Epithelial cell of prostate (primary cell): Measurements from ENCODE around the gene GBP2.
A peak's percentile ranks its signal among the peaks of the same experiment; 100 is the strongest.

Experiments
- DNase-seq: peaks from one replicate; pipeline ENCODE4 v3.0.0-alpha.2; 2011; ENCODE audit warnings: low read depth, low spot score
- H3K27ac ChIP-seq: fragments of 450-650 bp; 2 replicates; pipeline ENCODE4 v1.5.1; 2017; ENCODE audit warnings: mild to moderate bottlenecking

Gene GBP2, protein sequence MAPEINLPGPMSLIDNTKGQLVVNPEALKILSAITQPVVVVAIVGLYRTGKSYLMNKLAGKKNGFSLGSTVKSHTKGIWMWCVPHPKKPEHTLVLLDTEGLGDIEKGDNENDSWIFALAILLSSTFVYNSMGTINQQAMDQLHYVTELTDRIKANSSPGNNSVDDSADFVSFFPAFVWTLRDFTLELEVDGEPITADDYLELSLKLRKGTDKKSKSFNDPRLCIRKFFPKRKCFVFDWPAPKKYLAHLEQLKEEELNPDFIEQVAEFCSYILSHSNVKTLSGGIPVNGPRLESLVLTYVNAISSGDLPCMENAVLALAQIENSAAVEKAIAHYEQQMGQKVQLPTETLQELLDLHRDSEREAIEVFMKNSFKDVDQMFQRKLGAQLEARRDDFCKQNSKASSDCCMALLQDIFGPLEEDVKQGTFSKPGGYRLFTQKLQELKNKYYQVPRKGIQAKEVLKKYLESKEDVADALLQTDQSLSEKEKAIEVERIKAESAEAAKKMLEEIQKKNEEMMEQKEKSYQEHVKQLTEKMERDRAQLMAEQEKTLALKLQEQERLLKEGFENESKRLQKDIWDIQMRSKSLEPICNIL

DNA sequence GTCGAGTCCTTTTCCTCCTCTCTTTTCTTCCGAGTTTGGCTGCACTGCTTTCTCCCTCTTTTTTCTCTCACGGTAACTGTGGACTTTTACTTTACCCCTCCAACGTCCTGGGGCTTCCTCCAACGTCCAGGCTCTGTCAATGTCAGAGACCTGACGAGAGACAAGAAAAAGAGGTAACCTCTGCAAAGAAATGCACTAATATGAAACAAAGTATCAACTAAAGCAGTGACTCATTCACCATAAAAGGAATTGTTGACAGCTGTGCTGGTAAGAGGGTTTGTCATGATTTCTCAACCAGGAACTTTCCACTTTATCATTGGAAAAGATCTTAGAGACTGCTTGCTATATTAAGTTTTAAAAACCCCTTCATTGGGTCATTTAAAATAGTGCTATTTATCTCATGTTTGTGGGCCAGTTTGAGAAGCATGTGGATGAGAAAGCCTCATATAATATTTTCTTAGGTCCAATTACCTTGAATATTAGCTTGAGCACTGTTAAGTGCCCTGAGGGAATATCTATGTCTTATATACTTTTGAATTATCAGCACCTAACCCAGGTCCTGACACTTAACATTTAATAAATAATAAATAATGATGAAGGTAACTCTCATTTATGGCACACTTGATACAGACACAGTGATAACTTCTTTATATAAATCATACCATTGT lies at the start of gene GBP2:
TSS of gene GBP2 (minus strand) at position 202 of the 668 bp plus-strand sequence. CDS start 4,148 bp downstream, outside the sequence.
- DNase-seq, result peak; percentile 56
- no peak within 1 kb of the TSS for H3K27ac ChIP-seq

DNA sequence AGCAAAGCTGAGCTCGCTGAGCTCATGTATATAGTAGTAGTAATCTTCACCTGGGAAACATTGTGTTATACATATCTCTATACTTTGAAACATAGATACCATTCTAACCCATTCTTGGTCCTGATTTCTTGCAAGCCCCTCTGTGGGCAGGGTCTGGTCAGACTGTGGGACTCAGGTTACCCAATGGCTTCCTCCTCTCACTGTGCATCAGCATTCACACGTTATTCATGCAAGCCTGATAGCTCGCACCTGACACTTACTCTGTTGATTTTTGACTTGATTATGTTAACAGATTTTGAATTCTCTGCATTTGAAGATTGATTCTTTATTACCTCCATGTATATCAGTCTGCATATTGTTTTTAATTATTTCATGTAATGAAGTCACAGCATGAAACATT lies 48.6 kb upstream of the GBP2 start:
- no peak overlapping the region for H3K27ac ChIP-seq
- DNase-seq, result no peak

DNA sequence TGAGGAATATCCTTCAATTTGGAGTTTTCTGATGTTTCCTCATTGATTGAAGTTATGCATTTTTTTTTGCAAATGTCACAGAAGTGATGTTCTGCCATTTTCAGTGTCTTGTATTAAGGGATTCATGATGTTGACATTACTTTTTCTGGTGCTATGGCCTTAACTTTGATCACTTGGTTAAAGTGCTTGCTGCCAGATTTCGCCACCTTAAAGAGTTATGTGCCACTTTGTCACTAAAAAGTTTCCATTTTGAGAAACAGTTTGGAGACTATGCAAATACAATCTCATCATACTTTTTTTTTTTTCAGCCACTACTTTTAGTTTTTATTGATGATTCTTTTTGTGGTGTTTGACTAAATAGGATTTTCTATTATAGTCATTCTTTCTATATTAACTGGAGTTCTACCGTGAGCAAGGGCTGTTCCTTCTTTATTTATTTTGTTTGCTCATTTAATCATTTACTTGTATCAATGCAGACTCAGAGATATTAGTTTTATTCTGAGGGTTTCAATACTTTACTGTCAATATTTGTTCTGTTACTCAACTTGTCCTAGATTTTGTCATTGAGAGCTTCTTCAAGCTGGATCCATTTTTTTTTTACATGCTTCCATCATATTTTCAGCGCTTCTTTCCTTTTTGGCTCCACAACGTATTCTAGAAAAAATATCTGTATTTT lies 46.7 kb upstream of the GBP2 start:
- no peak overlapping the region for H3K27ac ChIP-seq

DNA sequence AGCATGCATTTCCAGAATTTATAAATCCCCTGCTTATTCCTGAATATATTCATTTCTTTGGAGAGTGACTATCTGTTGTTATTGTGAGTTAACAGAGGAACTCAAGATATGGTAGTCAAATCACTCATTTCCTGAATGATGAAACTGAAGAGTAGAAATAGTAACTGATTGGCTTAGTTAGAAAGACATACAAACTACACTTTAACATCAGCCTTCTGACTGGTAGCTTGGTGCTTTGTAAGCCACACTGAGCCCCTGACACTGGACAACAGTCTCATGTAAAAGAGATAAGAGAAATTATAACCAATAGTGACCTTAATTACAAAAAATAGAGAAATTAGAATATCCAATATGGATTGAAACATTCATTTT lies 45.1 kb upstream of the GBP2 start:
- no peak for DNase-seq
- no peak overlapping the region for H3K27ac ChIP-seq

More for the DNA sequence above, 46.7 kb upstream of the GBP2 start:
- DNase-seq, result no peak

DNA sequence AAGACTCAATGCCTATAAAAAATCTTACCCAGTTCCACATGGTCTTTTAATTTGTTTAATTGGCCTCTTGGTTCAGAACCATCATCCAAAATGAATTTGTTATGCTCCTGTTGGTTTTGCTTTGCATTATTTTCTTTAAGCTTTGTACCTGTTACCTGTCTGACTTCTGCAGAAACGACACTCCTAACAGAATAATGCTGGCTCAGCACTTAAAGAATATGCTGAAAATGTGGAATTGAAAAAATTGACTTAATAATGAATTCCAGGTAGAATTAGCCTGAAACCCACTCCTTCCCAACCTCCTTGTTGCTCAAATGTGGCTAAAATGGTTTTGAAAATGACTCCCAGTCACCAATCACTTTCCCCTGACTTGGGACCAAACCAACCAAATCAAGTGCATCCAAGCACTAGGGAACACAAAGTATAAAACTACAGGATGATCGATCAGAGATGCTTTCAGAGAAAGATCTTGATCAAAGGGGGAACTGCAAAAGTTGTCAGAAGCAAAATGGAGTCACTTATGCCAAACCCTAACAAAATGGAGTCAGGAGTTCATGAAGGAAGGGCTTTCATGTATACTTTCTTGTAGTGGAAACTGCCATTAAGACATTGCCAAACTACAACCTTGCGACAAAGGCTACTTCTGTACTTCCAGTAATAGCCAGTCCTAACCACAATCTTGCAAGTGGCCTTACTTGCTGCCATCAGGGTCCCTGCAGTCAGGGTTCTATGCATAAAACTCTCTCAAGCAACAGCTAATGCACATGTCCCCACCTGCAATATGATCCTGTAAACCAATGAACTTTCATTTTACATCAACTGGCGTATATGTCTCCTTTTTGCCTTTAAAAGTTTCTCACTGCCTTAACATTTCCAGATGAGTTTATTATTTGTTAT lies 44.5 kb upstream of the GBP2 start:
- no peak overlapping the region for H3K27ac ChIP-seq
- no peak for DNase-seq

DNA sequence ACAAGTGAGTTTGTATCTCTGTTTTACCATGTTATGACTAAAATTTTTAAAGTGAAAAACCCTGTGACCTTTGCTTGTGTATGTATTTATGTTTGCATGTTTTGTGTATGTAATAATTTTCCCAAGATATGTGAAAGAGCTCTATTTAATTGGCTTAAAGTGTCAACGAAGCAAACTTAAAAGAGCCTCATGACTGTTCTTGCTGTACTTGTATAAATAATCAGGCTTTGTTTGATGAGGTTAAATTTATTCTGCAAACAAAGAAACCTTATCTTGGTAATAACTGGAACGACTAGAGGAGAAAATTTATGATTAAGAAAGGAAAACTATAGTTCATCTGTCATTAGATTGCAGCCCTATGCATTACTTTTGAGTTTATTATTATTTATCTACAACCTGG lies 43.3 kb upstream of the GBP2 start:
- no peak for DNase-seq
- H3K27ac ChIP-seq, result no peak overlapping the region

DNA sequence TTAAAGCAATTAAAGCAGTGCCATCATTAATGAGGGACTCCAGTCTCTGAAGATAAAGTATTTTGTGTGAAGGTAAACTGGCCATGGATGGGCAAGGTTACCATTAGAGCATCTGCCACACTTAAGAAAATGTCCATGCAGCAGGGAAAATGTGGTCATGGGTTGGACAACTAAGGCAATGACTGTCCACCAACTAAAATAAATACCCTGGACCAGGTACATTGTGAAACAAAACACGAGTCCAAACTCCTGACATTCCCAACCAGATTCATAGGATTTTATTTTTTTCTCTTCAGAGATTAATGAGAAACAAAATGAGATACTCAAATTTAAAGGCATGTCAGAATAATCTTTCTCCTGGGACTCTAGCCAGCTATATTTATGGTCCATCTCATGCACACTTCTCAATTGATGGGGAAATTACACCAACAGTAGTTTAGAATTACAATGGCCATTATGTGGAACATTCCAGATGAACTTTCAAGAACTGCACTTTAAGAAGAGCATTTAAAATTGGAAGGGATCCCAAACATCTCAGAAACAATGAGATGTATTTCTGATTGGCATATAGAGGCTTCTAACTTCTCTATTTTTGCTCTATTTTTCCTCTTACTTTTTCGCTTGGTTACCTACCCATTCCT lies 41.8 kb upstream of the GBP2 start:
- DNase-seq, result no peak
- H3K27ac ChIP-seq, result no peak overlapping the region

DNA sequence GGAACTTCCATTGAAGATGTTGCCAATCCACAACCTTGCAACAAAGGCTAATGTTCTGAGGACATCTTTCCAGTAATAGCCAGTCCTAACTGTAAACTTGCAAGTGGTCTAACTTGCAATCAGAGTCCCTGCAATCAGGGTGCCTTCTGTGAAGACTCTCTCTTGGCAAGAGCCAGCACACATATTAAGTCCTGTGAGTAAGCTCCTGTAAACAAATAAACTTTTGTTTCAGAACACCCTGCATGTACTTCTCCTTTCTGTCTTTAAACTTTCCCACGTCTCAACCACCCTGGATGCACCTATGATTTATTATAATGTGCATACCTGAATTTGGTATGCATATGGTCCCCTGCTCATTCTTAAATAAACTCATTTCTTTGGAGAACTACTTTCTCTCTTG lies 40.8 kb upstream of the GBP2 start:
- no peak overlapping the region for H3K27ac ChIP-seq

DNA sequence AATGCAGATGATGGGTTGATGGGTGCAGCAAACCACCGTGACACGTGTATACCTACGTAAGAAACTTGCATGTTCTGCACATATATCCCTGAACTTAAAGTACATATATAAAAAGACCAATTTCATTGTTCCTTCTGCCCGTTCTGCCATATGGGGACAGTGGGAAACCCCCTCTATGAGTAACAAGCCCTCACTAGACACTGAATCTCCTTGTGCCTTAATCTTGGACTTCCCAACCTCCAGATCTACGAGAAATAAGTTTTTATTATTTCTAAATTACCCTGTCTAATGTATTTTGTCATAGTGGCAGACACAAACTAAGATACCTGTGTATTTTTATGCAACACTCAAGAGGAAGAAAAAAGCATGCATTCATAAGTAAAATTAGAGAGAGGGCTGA lies 39.9 kb upstream of the GBP2 start:
- H3K27ac ChIP-seq, result no peak overlapping the region
- no peak for DNase-seq

More for the DNA sequence above, 40.8 kb upstream of the GBP2 start:
- DNase-seq, result peak; percentile 10

DNA sequence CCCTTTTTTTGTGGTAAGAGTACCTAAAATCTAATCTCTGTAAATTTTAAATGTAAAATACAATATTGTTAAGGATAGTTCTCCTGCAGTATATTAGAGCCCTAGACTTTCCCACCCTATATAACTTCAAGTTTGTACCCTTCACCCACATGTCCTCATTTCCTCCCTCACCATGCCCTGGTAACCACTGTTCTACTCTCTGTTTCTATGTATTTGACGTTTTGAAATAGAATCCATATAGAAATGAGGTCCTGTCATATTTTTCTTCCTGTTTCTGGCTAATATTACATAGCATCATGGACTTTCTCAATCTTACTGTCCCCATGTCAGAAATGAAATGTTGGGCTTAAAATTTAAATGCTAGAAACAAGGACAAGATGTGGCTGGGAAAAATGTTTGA lies 25.1 kb upstream of the GBP2 start:
- DNase-seq, result no peak
- H3K27ac ChIP-seq, result no peak overlapping the region

DNA sequence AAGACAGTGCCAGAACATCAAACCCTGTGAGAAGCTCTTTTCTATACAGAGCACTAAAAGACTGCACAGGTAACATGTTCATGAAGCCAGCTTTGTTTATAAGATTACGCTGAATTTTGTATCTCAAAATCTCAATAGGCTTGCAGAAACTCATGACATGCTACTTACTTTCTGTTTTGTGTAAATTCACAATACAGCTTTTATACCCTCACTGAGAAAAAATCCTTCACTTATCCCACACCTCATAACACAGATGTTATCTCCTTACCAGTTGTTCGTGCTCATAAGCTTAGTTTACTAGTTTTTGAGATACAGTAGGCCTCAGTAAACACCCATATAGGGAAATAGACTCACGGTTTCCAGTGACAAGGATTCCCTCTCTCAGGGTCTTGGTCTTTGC lies 24.1 kb upstream of the GBP2 start:
- no peak overlapping the region for H3K27ac ChIP-seq
- no peak for DNase-seq

DNA sequence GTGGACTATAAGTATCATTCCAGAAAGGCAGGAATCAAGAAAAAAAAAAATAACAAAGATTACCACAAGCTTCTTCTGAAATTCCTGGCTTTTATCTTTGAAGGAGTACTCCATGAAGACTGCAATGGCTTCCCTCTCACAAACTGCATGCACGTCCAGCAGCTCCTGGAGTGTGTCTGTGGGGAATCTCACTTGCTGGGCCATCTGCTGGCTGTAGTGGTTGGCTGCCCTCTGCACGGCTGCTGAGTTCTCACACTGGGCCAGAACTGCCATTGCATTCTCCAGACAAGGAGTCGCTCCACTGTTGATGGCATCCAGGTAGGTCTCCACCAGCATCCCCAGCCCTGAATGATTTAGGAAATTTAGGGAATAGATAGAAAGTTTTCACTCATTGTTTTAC lies 23.3 kb upstream of the GBP2 start:
- no peak overlapping the region for H3K27ac ChIP-seq
- no peak for DNase-seq

DNA sequence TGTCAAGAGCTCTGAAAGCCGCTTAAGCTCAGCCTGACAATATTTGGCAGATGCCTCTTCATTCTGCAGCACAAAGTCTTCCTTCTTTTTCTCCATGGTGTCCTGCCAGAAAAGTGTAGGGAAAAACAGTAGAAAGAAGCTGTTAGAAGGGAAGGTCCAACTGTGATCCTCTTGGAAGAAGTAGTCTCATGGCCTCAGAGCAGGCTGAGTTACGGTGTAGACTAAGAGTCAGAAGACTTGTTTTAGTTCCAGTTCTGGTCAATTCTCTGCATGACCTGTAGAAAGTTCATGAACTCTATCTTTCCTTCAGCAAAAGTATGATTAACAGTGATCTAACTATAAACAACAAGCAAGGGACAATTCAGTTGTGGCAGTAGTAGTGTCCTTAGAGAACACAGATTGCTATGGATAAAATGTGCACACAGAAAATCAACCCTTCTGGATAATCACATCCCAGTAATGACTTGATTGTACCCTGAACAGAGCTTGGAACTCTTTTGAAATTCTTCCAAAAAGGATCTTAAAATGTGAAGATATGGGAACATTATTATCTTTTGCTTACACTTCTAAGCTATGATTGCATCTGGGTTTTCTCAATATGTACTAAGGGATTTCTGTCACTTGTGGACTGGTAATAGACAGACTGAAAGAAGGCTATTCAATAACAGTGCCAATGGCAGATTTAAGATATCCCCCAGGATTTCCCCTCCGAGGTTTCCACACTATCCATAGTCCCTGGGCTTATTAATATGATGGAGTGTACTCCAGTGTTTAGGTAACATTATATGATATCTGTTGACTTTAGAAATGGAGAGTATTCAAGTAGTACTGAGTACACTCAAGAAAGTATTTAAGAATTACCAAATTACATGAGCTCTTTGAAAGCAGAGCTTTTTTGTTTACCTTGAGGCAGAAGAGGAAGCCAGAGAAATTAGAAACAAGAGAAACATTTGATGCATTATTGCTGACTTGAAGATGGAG lies 22.1 kb upstream of the GBP2 start:
- no peak overlapping the region for H3K27ac ChIP-seq
- no peak for DNase-seq

DNA sequence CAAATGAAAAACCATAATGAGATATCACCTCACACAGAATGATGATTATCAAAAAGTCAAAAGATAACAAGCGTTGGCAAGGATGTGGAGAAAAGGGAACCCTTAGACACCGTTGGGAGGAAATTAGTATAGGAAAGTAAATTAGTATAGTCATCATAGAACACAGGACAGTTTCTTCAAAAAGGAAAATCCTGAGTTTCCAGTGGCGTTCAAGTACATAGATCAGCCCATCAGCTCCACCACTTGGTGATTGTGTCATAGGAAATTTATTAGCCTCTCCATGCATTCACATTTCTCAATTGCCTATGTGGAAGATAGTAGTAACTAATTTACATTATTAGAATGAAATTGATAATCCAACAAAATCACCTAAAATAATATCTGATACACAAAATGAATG lies 20.8 kb upstream of the GBP2 start:
- H3K27ac ChIP-seq, result no peak overlapping the region
- DNase-seq, result no peak

DNA sequence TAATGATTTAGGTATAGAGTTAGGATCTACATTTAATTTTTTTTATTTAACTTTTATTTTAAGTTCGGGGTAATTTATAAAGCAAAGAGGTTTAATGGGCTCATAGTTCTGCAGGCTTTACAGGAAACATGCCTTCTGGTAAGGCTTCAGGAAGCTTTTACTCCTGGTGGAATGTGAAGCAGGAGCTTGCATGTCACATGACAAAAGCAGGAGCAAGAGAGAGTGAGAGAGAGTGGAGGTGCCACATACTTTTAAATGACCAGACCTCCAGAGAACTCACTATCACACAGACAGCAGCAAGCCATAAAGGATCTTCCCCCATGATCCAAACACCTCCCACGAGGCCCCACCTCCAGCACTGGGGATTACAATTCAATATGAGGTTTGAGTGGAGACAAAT lies 17.6 kb upstream of the GBP2 start:
- DNase-seq, result no peak

DNA sequence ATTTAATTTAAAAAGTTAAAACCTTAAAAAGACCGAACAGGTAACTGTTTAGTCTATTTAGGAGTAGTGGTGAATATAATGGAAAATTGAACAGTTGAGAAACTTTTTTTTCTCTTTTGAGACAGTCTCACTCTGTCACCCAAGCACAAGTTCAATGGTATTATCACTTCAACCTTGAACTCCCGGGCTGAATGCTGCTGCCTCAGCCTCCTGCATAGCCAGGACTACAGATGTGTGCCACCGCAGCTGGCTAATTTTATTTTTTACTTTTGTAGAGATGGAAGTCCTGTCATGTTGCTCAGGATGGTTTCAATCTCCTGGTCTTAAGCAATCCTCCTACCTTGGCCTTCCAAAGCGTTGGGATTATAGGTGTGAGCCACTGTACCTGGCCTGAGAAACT lies 16.2 kb upstream of the GBP2 start:
- no peak for DNase-seq

More for the DNA sequence above, 17.6 kb upstream of the GBP2 start:
- H3K27ac ChIP-seq, result no peak overlapping the region

DNA sequence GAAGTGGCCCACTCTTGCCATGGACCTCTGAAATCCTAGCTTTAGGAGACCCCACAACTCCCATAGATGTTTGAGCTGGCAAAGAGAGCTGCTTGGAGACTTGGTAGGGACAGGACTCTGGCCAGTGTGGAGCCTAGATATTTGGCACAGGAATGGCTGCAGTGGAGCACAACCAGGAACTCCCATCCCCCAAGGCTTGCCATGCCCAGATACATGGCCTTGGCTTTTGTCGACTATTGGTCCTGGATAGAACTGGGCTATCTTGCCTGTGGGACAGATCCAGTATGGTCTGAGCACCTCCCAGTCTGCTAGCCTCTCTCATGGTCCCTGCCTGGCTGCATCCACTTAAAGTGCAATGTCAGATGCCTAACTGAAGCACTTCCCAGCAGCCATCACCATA lies 7.8 kb upstream of the GBP2 start:
- DNase-seq, result no peak
- no peak overlapping the region for H3K27ac ChIP-seq

More for the DNA sequence above, 16.2 kb upstream of the GBP2 start:
- no peak overlapping the region for H3K27ac ChIP-seq

DNA sequence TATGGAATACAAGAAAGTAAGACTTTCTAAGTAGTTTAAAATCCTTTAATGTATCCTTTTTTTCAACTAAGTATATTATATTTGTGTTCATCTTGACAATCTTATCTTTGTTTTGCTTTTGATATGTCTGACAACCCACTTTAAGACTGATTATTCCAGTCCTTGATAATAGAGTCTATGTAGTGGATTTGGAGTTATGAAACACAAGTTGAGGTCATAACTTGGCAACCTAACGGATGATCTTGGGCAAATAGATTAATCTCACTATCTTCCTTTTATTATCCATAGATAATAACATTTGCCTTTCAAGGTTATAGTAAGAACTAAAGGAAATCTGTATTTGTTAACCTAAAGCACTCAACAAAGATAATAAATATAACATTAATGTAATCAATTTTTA lies 4.8 kb upstream of the GBP2 start:
- no peak overlapping the region for H3K27ac ChIP-seq
- DNase-seq, result no peak
